Iris pigment epithelial cell (primary cell): ENCODE results near the gene ITIH4.

Experiments used
- DNase-seq: peaks from one replicate; pipeline ENCODE4 v3.0.0-alpha.2; 2011; ENCODE audit warnings: low read depth

The ITIH4 gene

GRCh38 chr3:52798376-52798977, 32.0 kb downstream of the ITIH4 start:
- DNase-seq = no peak

- no peak for DNase-seq
Observed at GRCh38 chr3:52796411-52796810, 34.1 kb downstream of the ITIH4 start.

- DNase-seq = no peak
Observed at GRCh38 chr3:52795298-52795900, 35.1 kb downstream of the ITIH4 start.

- no peak for DNase-seq
Observed at GRCh38 chr3:52794612-52795099, 35.8 kb downstream of the ITIH4 start, which contains the start of gene ITIH3. Gene ITIH3 (plus strand): TSS chr3:52794796. CDS start chr3:52794804, 8 bp downstream.

- no peak for DNase-seq
Observed at GRCh38 chr3:52793702-52794611, 36.5 kb downstream of the ITIH4 start.

- peak; percentile 8 for DNase-seq
Observed at GRCh38 chr3:52792961-52793695, 37.3 kb downstream of the ITIH4 start.

- DNase-seq = no peak
Observed at GRCh38 chr3:52792413-52792812, 38.1 kb downstream of the ITIH4 start.

GRCh38 chr3:52791928-52792327, 38.5 kb downstream of the ITIH4 start:
- DNase-seq = no peak

GRCh38 chr3:52791366-52791765, 39.1 kb downstream of the ITIH4 start:
- DNase-seq = no peak

GRCh38 chr3:52790741-52791140, 39.7 kb downstream of the ITIH4 start:
- DNase-seq = no peak

- no peak for DNase-seq
Observed at GRCh38 chr3:52790337-52790736, 40.1 kb downstream of the ITIH4 start.

- DNase-seq = no peak
Observed at GRCh38 chr3:52789746-52790040, 40.8 kb downstream of the ITIH4 start.

GRCh38 chr3:52788890-52789745, 41.4 kb downstream of the ITIH4 start:
- no peak for DNase-seq

- no peak for DNase-seq
Observed at GRCh38 chr3:52787672-52788625, 42.5 kb downstream of the ITIH4 start.

GRCh38 chr3:52787246-52787645, 43.2 kb downstream of the ITIH4 start:
- DNase-seq = no peak

- DNase-seq = no peak
Observed at GRCh38 chr3:52786330-52787215, 43.9 kb downstream of the ITIH4 start.

GRCh38 chr3:52784931-52785590, 45.4 kb downstream of the ITIH4 start:
- DNase-seq = no peak

- DNase-seq = no peak
Observed at GRCh38 chr3:52784021-52784621, 46.4 kb downstream of the ITIH4 start.
